GM19043 (cell line): ENCODE measurements around the gene MAPKAP1.

Experiments used
- ATAC-seq: cut with Tn5 transposase; IDR thresholded peaks from one replicate; pipeline ENCODE4 v1.9.1; 2021; ENCODE audit warnings: low read depth; ENCODE audit not compliant: unreplicated experiment

MAPKAP1 gene

GRCh38 chr9:125519734-125520133, 187.3 kb downstream of the MAPKAP1 start:
- ATAC-seq: no peak

- no peak for ATAC-seq
Observed at GRCh38 chr9:125517577-125517976, 189.4 kb downstream of the MAPKAP1 start.

- ATAC-seq: no peak
Observed at GRCh38 chr9:125515983-125516940, 190.7 kb downstream of the MAPKAP1 start.

- ATAC-seq: no peak
Observed at GRCh38 chr9:125515281-125515680, 191.7 kb downstream of the MAPKAP1 start.

GRCh38 chr9:125514468-125514867, 192.5 kb downstream of the MAPKAP1 start:
- no peak for ATAC-seq

GRCh38 chr9:125513668-125514413, 193.2 kb downstream of the MAPKAP1 start:
- peak; percentile 83 for ATAC-seq

GRCh38 chr9:125513303-125513667, 193.7 kb downstream of the MAPKAP1 start:
- ATAC-seq: no peak

- ATAC-seq: no peak
Observed at GRCh38 chr9:125511789-125512660, 195.0 kb downstream of the MAPKAP1 start.

- ATAC-seq: no peak
Observed at GRCh38 chr9:125510980-125511379, 196.0 kb downstream of the MAPKAP1 start.

- ATAC-seq: no peak
Observed at GRCh38 chr9:125509476-125509875, 197.5 kb downstream of the MAPKAP1 start.

GRCh38 chr9:125508249-125508648, 198.8 kb downstream of the MAPKAP1 start:
- no peak for ATAC-seq

GRCh38 chr9:125507226-125507625, 199.8 kb downstream of the MAPKAP1 start:
- ATAC-seq: no peak

GRCh38 chr9:125505988-125506438, 201.0 kb downstream of the MAPKAP1 start:
- ATAC-seq: no peak

- ATAC-seq: no peak
Observed at GRCh38 chr9:125504616-125505015, 202.4 kb downstream of the MAPKAP1 start.

- no peak for ATAC-seq
Observed at GRCh38 chr9:125497906-125498305, 209.1 kb downstream of the MAPKAP1 start.

- ATAC-seq: no peak
Observed at GRCh38 chr9:125497478-125497877, 209.5 kb downstream of the MAPKAP1 start.

GRCh38 chr9:125496313-125496834, 210.6 kb downstream of the MAPKAP1 start:
- ATAC-seq: no peak

GRCh38 chr9:125495172-125496119, 211.6 kb downstream of the MAPKAP1 start:
- peak; percentile 63 for ATAC-seq

GRCh38 chr9:125494653-125494915, 212.4 kb downstream of the MAPKAP1 start:
- no peak for ATAC-seq
